ENCODE measurements around the gene FAM72A.
"Not testable (repeated sequence)": the region's sequence is repeated elsewhere in the genome, so short reads cannot be mapped to it uniquely, and the experiment has no call there.

FAM72A gene

DNA sequence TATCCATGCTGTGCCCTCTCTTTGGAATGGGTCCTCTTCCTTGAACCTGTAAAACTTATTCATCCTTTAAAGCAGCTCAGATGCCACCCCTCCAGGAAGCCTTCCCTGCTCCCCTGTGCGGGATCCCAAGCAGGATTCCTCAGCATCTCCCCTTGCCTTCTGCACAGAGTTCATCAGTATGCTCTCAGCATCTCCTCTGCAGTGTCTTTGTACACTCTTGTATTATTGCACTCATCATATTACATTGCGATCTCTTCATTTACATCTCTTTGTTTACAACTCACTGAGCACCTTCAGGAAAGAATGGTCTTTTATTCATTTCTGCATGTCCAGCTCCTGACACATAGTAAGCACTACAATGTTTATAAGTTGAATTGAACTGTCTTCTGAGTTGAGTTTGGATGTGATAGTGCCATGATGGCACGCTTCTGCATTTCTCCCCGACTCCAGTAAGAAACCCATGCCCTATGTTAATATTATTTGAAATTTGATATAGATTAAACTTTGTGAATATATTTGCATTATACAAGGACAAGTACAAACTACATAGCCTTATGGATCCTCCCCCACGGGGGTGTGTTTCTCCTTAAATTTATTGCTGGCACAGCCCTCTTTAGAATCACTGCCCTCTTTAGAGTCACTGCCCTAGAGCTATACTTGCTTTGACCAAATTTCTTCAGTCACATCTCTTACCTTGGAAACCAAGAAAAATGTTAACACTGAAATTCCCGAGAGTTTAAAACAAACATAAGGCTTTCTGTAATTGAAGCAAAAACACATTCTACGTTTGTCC, 13.2 kb upstream of the FAM72A start:
- DNase-seq: not testable (repeated sequence)

GRCh38 chr1:206210802-206211201, 8.2 kb upstream of the FAM72A start:
- DNase-seq: not testable (repeated sequence)

GRCh38 chr1:206205569-206205968, 2.9 kb upstream of the FAM72A start:
- not testable (repeated sequence) for DNase-seq

DNA sequence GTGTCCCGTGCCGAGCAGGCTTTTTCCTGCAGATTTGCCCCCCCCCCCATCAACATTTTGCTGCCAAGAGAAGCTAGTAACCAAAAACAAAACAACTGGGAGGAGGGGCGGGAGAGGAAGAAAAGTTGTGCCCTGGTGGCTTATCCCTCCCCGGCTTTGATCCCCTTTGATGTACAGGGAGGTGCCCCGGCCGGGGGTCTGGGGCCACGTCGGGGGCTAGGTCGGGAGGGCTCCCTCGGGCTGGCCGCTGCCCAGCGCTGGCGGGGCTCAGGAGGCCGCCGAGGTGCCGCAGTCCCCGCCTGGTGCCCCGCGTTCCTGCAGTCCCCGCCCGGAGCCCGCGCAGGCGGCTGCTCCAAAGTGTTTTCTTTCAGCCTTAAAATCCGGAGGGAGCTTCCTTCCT, 2.2 kb upstream of the FAM72A start:
- DNase-seq: peak; percentile 1

GRCh38 chr1:206204159-206204511, 1.5 kb upstream of the FAM72A start:
- not testable (repeated sequence) for DNase-seq

DNA sequence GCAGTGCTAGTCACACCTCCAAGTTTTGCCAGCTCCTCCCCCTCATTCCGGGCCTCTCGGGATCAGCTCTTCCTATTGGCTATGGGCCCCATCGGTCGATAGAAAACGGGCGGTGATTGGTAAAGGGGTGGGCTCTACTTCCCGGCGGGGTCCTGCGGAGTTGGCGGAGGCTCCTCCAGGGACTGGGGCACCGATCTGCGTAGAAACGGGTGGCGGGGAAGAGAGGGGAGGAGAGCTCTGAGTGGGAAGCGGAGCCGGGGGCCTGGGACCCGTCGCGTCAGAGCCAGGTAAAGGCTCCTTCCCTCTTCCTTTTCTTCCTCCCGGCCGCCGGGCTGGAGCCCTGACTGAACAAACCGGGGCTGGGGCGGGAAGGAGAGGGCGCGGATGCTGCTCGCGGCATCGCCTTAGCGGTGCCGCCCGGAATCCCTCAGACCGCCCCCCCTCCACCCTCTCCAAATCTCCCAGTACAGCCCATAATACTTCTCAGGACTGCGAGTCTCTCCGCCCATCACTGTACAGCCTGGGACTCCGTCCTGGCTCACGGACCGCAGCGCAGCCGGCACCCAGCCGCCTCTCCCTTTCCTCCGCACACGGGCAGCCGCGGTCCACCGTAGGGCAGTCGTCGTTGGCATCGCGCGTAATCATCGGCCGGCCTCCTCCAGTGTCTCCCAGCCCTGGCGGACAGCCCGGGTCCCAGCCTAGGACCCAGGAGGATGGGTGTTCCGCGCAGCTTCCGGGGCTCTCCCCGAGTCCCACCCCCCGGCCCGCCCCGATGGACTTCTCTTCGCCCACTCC, 922 bp upstream of the FAM72A start, which contains the start of gene SRGAP2:
SRGAP2 (plus strand) TSS at position 178 of the 795 bp plus-strand sequence. CDS start 2,430 bp downstream, outside the sequence.
- peak; percentile 63 for DNase-seq

DNA sequence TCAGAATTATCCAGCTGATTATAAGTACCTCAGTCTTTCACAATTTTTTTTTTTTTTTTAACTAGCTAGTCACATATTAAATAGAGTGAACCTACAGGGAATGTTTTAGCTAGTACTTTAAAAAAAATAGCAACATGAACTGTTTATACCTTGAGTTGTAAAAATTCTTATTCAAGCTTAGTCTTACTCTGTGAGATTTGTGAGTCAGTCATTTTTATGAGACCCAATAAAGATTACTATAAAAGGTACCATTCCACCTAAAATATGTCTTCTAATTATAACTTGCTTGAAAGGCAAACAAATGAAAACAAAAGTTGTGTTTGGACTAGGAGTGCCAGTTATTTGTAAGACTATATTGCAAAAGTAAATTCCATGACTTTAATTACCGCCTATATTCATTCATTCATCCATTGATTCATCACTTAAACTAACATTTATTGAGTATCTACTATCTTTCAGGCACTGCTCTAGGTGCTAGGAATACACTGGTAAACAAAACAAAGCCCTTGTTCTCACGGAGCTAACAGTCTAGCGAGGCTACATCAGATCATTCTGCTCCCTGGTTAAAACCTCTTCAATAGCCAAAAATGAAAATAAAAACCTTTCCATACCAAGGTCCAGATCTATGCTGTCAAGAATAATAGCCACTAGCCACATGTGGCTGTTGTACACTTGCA, 5.8 kb downstream of the FAM72A start:
- DNase-seq: not testable (repeated sequence)

- not testable (repeated sequence) for DNase-seq
Observed at GRCh38 chr1:206195182-206195581, 7.5 kb downstream of the FAM72A start.

DNA sequence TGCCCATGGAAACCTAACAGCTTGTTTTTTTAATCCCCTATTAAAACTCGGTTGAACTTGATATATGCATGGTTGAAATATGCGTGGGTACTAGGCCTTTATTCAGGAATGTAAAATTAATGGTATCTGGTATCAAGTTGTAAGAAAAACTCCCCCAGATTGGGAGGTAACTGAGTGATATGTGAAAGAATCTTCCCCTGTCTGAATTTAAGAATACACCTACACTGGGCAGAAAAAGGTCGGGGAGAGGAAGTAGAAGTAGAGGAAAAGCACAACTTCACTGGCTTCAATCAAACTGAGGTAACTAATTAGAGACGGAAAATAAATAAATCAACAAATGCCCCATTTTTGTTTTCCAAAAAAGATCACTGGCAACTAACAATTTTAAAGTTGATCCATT, 15.8 kb downstream of the FAM72A start:
- DNase-seq: not testable (repeated sequence)

DNA sequence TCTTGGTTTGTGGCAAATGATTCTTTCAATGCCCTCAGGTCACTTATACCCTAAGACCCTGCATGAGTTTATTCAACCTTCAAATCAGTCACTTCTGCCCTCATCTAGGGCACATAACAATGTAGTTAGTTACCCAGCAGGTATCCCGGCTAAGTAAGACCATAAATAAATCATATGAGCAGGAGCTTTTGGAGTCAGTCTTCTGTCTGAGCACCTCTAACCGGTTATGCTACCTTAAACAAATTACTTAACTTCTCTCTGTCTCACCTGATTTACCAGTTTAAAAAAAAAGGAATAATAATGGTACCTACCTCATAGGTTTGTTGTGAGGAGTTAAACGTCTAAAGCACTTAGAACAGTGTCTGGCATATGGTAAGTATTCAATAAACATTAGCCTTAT, 16.9 kb downstream of the FAM72A start:
- DNase-seq: not testable (repeated sequence)

GRCh38 chr1:206183788-206184187, 18.9 kb downstream of the FAM72A start:
- DNase-seq: not testable (repeated sequence)

DNA sequence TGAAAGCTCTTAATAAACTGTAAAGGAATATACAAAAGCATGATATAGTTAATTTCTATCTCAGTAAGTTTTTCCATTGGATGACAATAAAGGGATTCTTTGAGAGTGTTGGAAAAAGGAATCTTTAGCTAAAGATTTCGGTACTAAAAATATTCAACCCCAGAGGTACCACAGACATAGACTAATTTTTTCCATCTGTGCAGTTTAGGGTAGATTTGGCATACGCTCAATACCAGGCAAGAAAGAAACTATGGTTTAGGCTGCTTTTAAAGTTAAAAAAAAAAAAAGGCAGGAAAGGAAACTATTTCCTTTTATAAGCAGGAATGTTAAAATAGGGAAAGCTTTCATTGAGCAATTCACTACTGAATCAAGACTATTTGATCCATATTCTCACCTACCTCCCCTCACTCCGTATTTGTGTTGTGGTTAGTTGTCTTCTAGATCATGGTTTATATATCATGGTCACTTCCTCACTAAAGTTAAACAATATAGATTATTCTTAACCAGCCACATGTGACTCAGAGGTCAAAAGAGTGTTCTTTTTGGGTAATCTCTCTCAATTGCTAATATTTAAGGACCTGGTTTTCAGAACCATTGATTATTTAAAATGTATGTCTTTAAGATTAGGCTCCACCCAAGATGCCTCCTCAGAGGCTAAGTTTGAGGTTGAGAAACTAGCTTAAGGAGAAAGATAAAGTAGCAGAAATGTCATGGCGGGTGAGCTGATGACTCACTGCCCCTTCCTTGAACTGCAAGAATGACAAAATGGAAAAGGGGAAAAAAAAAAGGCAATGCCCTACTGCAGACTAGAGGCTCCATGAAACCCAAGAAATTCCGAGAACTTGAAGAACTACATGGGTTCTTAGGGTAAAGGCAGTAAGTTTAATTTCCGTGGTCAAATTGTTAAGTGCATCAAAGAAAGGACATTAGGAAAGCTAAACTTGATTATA, 20.0 kb downstream of the FAM72A start:
- peak; percentile 0 for DNase-seq

GRCh38 chr1:206179666-206180065, 23.0 kb downstream of the FAM72A start:
- not testable (repeated sequence) for DNase-seq

GRCh38 chr1:206178061-206178989, 24.3 kb downstream of the FAM72A start:
- peak; percentile 9 for DNase-seq

DNA sequence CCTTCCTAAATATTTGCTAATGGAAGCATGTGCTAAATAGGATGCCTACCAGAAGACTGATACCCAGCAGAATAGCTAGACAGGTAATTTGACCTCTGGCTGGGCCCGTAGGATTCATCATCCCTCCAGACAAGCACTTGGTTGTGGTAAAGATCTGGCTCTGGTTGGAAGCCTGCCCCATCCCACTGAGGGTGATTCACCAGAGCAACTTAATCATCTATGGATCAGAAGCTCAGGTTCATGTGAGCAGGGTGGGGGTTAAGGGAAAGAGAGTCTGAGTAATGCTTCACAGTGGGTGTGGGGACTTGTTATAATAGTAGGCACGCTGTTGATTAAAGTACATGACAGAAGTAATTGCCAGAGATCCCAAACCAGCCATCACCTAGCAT, 26.5 kb downstream of the FAM72A start:
- not testable (repeated sequence) for DNase-seq

- DNase-seq: peak; percentile 18
Observed at GRCh38 chr1:206175459-206176113, 27.1 kb downstream of the FAM72A start.

DNA sequence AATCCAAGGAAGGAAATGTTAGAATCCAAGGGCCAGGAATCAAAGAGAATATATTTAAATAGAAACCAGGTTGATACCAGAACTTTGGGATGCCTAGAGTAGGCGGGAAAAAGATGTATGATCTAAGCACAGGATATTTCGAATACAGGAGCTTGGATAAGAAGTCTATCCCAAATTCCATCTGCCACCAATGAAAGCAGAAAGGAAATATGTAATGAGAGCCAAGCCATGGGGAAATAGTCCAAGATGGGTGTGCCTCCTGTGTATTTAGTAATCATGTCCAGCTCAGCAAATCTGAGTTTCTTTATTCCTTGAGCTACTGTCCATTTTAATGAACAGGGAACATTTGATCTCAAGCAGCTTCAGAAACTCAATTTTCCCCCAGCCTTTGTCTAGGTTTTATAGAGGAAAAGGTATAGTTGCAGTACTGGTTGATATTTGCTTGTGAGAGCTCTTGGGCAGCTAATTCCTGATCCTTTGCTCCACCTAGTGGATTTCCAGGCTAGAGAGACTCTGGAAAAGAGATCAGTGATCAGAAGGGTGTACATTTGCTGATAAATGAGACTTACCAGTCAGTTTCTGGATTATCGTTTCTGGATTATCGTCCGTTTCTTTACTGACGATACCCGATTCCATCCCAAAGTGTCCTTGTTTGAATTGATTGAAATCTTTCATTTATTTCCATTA, 28.3 kb downstream of the FAM72A start:
- DNase-seq: not testable (repeated sequence)

GRCh38 chr1:206173110-206173719, 29.4 kb downstream of the FAM72A start:
- DNase-seq: not testable (repeated sequence)

GRCh38 chr1:206169794-206170193, 32.8 kb downstream of the FAM72A start:
- not testable (repeated sequence) for DNase-seq
